ENCODE results near the gene RAPGEF5. TPM values are rescaled to one million over a fixed set of nuclear protein-coding genes. Genes with fewer than 3 reads are reported as not detected.

Gene RAPGEF5
- total RNA-seq, 1 donor from 2014 or later, result 29.7 TPM

DNA sequence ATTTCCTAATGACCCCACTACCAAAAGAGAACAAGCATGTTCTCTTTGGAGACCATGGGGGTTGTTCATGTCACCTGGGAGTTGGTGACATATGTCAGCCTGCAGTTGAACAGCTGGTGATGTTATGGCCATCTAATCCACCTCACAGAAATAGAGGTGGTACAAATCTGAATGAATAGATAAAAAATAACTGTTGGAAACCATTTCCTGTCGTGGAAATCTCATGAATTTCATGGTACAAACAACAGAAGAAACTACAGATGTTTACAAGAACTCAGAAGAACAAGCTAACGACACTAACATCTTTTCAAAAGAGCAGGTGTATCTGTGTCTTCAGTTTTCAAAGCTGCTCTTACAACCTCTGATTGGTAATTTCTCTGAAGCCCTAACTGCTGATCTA lies 81.3 kb downstream of the RAPGEF5 start:
- no peaks in the 10 kb centered on the region for H3K4me1 ChIP-seq (ENCODE audit: control insufficient read depth in 3 of 3, insufficient read depth in 3 of 3, low read length in 3 of 3)
- no peaks in the 10 kb centered on the region for H3K36me3 ChIP-seq (ENCODE audit: control insufficient read depth in 3 of 3, insufficient read depth in 3 of 3, low read length in 3 of 3)
- no peak overlapping the region for H3K27ac ChIP-seq (ENCODE audit: low read depth, low read length)
- H3K9ac ChIP-seq (ENCODE audit: low read depth in 1 of 3, low read length in 3 of 3), result no peak overlapping the region
- H3K27me3 ChIP-seq (ENCODE audit: control insufficient read depth in 3 of 3, insufficient read depth in 3 of 3, low read length in 3 of 3), result no peaks in the 10 kb centered on the region
- H3K9me3 ChIP-seq (ENCODE audit: control insufficient read depth in 3 of 3, low read length in 3 of 3), result no peaks in the 10 kb centered on the region
- H3K4me3 ChIP-seq (ENCODE audit: low read length in 3 of 3), result no peak overlapping the region

DNA sequence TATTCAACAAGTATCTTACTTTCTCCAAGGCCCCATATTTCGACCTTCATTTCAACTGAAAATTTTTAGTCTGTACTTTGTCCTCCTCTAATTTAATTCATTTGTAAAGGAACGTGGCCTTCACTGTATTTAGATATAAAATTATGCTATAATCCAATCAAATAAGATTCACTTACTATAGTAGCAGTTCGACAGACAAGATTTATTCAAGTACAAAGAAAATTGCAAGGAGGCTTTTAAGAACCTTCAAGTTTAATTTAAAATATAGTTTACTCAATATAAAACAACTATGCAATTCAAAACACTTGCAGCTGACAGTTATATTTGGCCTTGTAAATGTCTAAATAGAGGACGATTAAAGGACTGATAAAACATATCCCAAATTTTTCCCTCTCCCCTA lies 85.6 kb downstream of the RAPGEF5 start:
- Histone ChIP-seq H3K27me3 (ENCODE audit: control insufficient read depth in 3 of 3, insufficient read depth in 3 of 3, low read length in 3 of 3) (no peaks in the 10 kb centered on the region), H3K9ac (ENCODE audit: low read depth in 1 of 3, low read length in 3 of 3) (no peak overlapping the region)

DNA sequence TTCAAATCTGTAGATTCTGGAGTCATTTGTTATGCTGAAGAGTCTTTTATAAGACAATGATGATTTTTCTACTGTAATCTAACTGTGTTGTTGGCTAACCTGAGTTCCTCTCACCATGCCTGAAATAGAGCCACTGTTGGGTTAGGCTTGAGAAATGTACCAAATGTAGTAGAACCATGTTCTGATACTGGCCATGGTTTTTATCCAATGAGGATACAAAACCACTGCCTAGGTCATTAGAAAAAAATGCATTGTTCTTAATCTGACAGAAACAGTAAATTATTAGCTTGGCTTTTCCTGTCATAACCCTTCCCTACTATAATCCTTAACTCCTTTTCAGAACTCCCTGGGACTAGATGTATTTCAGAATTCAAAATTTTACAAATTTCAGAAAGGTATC lies 86.6 kb downstream of the RAPGEF5 start:
- Histone ChIP-seq H3K27me3 (ENCODE audit: control insufficient read depth in 3 of 3, insufficient read depth in 3 of 3, low read length in 3 of 3) (no peaks in the 10 kb centered on the region), H3K4me1 (ENCODE audit: control insufficient read depth in 3 of 3, insufficient read depth in 3 of 3, low read length in 3 of 3) (no peaks in the 10 kb centered on the region), H3K27ac (ENCODE audit: low read depth, low read length) (no peak overlapping the region), H3K36me3 (ENCODE audit: control insufficient read depth in 3 of 3, insufficient read depth in 3 of 3, low read length in 3 of 3) (no peaks in the 10 kb centered on the region), H3K9me3 (ENCODE audit: control insufficient read depth in 3 of 3, low read length in 3 of 3) (no peaks in the 10 kb centered on the region), H3K9ac (ENCODE audit: low read depth in 1 of 3, low read length in 3 of 3) (no peak overlapping the region), H3K4me3 (ENCODE audit: low read length in 3 of 3) (no peak overlapping the region)

More for the DNA sequence above, 85.6 kb downstream of the RAPGEF5 start:
- no peak overlapping the region for H3K4me3 ChIP-seq (ENCODE audit: low read length in 3 of 3)
- no peak overlapping the region for H3K27ac ChIP-seq (ENCODE audit: low read depth, low read length)
- no peaks in the 10 kb centered on the region for H3K4me1 ChIP-seq (ENCODE audit: control insufficient read depth in 3 of 3, insufficient read depth in 3 of 3, low read length in 3 of 3)
- no peaks in the 10 kb centered on the region for H3K36me3 ChIP-seq (ENCODE audit: control insufficient read depth in 3 of 3, insufficient read depth in 3 of 3, low read length in 3 of 3)
- no peaks in the 10 kb centered on the region for H3K9me3 ChIP-seq (ENCODE audit: control insufficient read depth in 3 of 3, low read length in 3 of 3)

DNA sequence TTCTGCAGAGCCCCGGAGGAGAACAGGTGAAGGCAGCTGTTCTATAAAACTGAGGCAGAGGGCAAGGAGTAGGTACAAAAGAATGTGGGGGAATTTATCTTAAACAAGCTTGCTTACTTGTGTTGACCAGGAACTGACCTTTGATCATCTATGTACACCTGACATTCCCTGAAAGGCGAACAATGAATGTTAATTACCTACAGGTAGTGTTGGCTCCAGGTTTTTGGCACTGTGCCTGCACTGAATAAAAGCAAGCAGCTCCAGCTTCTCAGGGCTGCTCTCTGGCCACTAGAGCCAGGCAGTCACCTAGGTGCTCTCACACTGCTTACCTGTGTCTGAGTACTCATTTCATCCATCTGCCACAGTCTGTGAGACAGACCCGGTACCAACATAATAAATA lies 87.0 kb downstream of the RAPGEF5 start:
- Histone ChIP-seq H3K27me3 (ENCODE audit: control insufficient read depth in 3 of 3, insufficient read depth in 3 of 3, low read length in 3 of 3) (no peaks in the 10 kb centered on the region), H3K27ac (ENCODE audit: low read depth, low read length) (no peak overlapping the region), H3K9me3 (ENCODE audit: control insufficient read depth in 3 of 3, low read length in 3 of 3) (no peaks in the 10 kb centered on the region), H3K4me1 (ENCODE audit: control insufficient read depth in 3 of 3, insufficient read depth in 3 of 3, low read length in 3 of 3) (no peaks in the 10 kb centered on the region), H3K36me3 (ENCODE audit: control insufficient read depth in 3 of 3, insufficient read depth in 3 of 3, low read length in 3 of 3) (no peaks in the 10 kb centered on the region), H3K9ac (ENCODE audit: low read depth in 1 of 3, low read length in 3 of 3) (no peak overlapping the region), H3K4me3 (ENCODE audit: low read length in 3 of 3) (no peak overlapping the region)

GRCh38 chr7:22268884-22269421 lies 88.0 kb downstream of the RAPGEF5 start:
- Histone ChIP-seq H3K9me3 (ENCODE audit: control insufficient read depth in 3 of 3, low read length in 3 of 3) (no peaks in the 10 kb centered on the region), H3K27me3 (ENCODE audit: control insufficient read depth in 3 of 3, insufficient read depth in 3 of 3, low read length in 3 of 3) (no peaks in the 10 kb centered on the region), H3K27ac (ENCODE audit: low read depth, low read length) (no peak overlapping the region), H3K36me3 (ENCODE audit: control insufficient read depth in 3 of 3, insufficient read depth in 3 of 3, low read length in 3 of 3) (no peaks in the 10 kb centered on the region), H3K4me3 (ENCODE audit: low read length in 3 of 3) (no peak overlapping the region), H3K4me1 (ENCODE audit: control insufficient read depth in 3 of 3, insufficient read depth in 3 of 3, low read length in 3 of 3) (no peaks in the 10 kb centered on the region), H3K9ac (ENCODE audit: low read depth in 1 of 3, low read length in 3 of 3) (no peak overlapping the region)

DNA sequence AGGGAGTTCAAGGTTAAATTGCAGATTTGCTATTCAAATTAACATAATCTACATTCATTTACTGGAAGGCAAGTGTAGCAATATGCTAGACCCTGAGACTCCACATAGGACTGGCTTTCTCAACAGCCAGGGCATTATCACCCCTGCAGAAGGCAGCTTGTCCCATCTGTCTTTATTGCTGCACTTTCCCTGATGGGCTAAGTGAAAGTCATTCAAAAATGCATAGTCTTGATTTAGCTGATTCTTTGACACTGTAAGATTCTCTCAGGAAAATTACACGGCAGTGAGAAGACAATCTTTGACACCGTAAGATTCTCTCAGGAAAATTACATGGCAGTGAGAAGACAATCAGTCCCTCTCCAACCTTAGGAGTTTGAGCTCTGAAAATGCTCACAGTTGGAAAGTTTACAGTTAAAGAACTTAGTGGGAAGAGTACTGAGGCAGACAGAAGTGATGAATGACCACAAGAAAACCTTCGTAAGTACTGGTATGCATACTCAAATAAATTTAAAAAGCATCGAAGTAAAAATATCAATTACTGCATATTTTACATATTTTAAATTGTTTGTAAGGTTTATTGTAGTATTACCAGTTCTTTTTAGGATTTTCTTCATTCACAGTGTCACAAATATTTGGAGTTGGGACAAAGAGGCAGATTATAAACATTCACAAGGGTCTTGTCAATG lies 88.9 kb downstream of the RAPGEF5 start:
- Histone ChIP-seq H3K4me3 (ENCODE audit: low read length in 3 of 3) (no peak overlapping the region), H3K27me3 (ENCODE audit: control insufficient read depth in 3 of 3, insufficient read depth in 3 of 3, low read length in 3 of 3) (no peaks in the 10 kb centered on the region), H3K36me3 (ENCODE audit: control insufficient read depth in 3 of 3, insufficient read depth in 3 of 3, low read length in 3 of 3) (no peaks in the 10 kb centered on the region), H3K9me3 (ENCODE audit: control insufficient read depth in 3 of 3, low read length in 3 of 3) (no peaks in the 10 kb centered on the region), H3K4me1 (ENCODE audit: control insufficient read depth in 3 of 3, insufficient read depth in 3 of 3, low read length in 3 of 3) (no peaks in the 10 kb centered on the region), H3K27ac (ENCODE audit: low read depth, low read length) (no peak overlapping the region), H3K9ac (ENCODE audit: low read depth in 1 of 3, low read length in 3 of 3) (no peak overlapping the region)

DNA sequence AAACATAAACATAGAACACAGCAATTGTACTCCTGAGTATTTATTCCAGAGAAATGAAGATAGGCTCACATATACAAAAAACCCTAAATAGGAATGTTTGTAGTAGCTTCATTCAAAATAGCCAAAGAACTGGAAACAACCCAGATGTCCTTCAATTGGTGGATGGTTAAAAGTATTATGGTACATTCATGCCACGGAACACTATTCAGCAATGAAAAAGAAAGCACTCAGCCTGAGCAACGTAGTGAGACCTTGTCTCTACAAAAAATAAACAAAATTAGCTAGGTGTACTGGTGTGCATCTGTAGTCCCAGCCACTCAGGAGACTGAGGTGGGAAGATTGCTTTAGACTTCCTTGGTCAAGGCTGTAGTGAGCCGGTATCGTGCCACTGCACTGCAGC lies 94.4 kb downstream of the RAPGEF5 start:
- Histone ChIP-seq H3K27me3 (ENCODE audit: control insufficient read depth in 3 of 3, insufficient read depth in 3 of 3, low read length in 3 of 3) (no peaks in the 10 kb centered on the region), H3K36me3 (ENCODE audit: control insufficient read depth in 3 of 3, insufficient read depth in 3 of 3, low read length in 3 of 3) (no peaks in the 10 kb centered on the region), H3K4me1 (ENCODE audit: control insufficient read depth in 3 of 3, insufficient read depth in 3 of 3, low read length in 3 of 3) (no peaks in the 10 kb centered on the region), H3K9ac (ENCODE audit: low read depth in 1 of 3, low read length in 3 of 3) (no peak overlapping the region), H3K9me3 (ENCODE audit: control insufficient read depth in 3 of 3, low read length in 3 of 3) (no peaks in the 10 kb centered on the region), H3K27ac (ENCODE audit: low read depth, low read length) (no peak overlapping the region), H3K4me3 (ENCODE audit: low read length in 3 of 3) (no peak overlapping the region)

- Histone ChIP-seq H3K27me3 (ENCODE audit: control insufficient read depth in 3 of 3, insufficient read depth in 3 of 3, low read length in 3 of 3) (no peaks in the 10 kb centered on the region), H3K9me3 (ENCODE audit: control insufficient read depth in 3 of 3, low read length in 3 of 3) (no peaks in the 10 kb centered on the region), H3K9ac (ENCODE audit: low read depth in 1 of 3, low read length in 3 of 3) (no peak overlapping the region), H3K4me3 (ENCODE audit: low read length in 3 of 3) (no peak overlapping the region), H3K27ac (ENCODE audit: low read depth, low read length) (no peak overlapping the region), H3K36me3 (ENCODE audit: control insufficient read depth in 3 of 3, insufficient read depth in 3 of 3, low read length in 3 of 3) (no peaks in the 10 kb centered on the region), H3K4me1 (ENCODE audit: control insufficient read depth in 3 of 3, insufficient read depth in 3 of 3, low read length in 3 of 3) (peaks cover 0 to 5% (median 0%) of the 10 kb centered on the region in 3 donors)
Observed at GRCh38 chr7:22256541-22257096, 100.3 kb downstream of the RAPGEF5 start.

- no peak overlapping the region for H3K4me3 ChIP-seq (ENCODE audit: low read length in 3 of 3)
- peaks cover 0 to 5% (median 0%) of the 10 kb centered on the region in 3 donors for H3K4me1 ChIP-seq (ENCODE audit: control insufficient read depth in 3 of 3, insufficient read depth in 3 of 3, low read length in 3 of 3)
- no peak overlapping the region for H3K27ac ChIP-seq (ENCODE audit: low read depth, low read length)
- H3K9me3 ChIP-seq (ENCODE audit: control insufficient read depth in 3 of 3, low read length in 3 of 3), result no peaks in the 10 kb centered on the region
- no peaks in the 10 kb centered on the region for H3K36me3 ChIP-seq (ENCODE audit: control insufficient read depth in 3 of 3, insufficient read depth in 3 of 3, low read length in 3 of 3)
- no peak overlapping the region for H3K9ac ChIP-seq (ENCODE audit: low read depth in 1 of 3, low read length in 3 of 3)
- H3K27me3 ChIP-seq (ENCODE audit: control insufficient read depth in 3 of 3, insufficient read depth in 3 of 3, low read length in 3 of 3), result no peaks in the 10 kb centered on the region
Observed at GRCh38 chr7:22255834-22256233, 101.1 kb downstream of the RAPGEF5 start.

GRCh38 chr7:22255342-22255741 lies 101.6 kb downstream of the RAPGEF5 start:
- Histone ChIP-seq H3K9me3 (ENCODE audit: control insufficient read depth in 3 of 3, low read length in 3 of 3) (no peaks in the 10 kb centered on the region), H3K4me3 (ENCODE audit: low read length in 3 of 3) (no peak overlapping the region), H3K9ac (ENCODE audit: low read depth in 1 of 3, low read length in 3 of 3) (no peak overlapping the region), H3K27ac (ENCODE audit: low read depth, low read length) (no peak overlapping the region), H3K27me3 (ENCODE audit: control insufficient read depth in 3 of 3, insufficient read depth in 3 of 3, low read length in 3 of 3) (no peaks in the 10 kb centered on the region), H3K36me3 (ENCODE audit: control insufficient read depth in 3 of 3, insufficient read depth in 3 of 3, low read length in 3 of 3) (no peaks in the 10 kb centered on the region), H3K4me1 (ENCODE audit: control insufficient read depth in 3 of 3, insufficient read depth in 3 of 3, low read length in 3 of 3) (peaks cover 0 to 5% (median 0%) of the 10 kb centered on the region in 3 donors)

All from skeletal muscle tissue (tissue), 4 donors.